Keratinocyte (primary cell): Measurements from ENCODE around the gene BLOC1S4. TPM values are rescaled to one million over a fixed set of nuclear protein-coding genes. Genes with fewer than 3 reads are reported as not detected.
"Not testable (repeated sequence)": the region's sequence is repeated elsewhere in the genome, so short reads cannot be mapped to it uniquely, and the experiment has no call there.

ENCODE experiments used
- DNase-seq: peaks from one replicate; pipeline ENCODE4 v3.0.0-alpha.2; 2011; ENCODE audit warnings: low read depth, missing footprints, low spot score
- FAIRE-seq: peaks from 2 replicates; lab custom pipeline; 2011; peaks lifted over from hg19 to GRCh38; lab: Jason Lieb, UNC
- H2AFZ ChIP-seq: 2 replicates; pipeline ENCODE4 v1.6.0; 2012; ENCODE audit warnings: low read length, control low read depth, inconsistent platforms; ENCODE audit not compliant: control insufficient read depth
- H3K27ac ChIP-seq: 2 replicates; pipeline ENCODE4 v1.5.1; 2011; ENCODE audit warnings: low read length; ENCODE audit not compliant: control insufficient read depth, insufficient read depth
- H3K27me3 ChIP-seq: 3 replicates; pipeline ENCODE4 v1.6.0; 2011; ENCODE audit warnings: low read length; ENCODE audit not compliant: control insufficient read depth, insufficient read depth; ENCODE audit errors: extremely low read depth
- H3K36me3 ChIP-seq, 2 experiments: 2 replicates in 1 of 2; 3 replicates in 1 of 2; pipeline ENCODE4 v1.5.1; 2011; ENCODE audit warnings: low read length in 2 of 2, mild to moderate bottlenecking in 1 of 2; ENCODE audit not compliant: control insufficient read depth in 2 of 2, insufficient read depth in 2 of 2; ENCODE audit errors: extremely low read depth in 1 of 2
- H3K4me1 ChIP-seq: 3 replicates; pipeline ENCODE4 v1.5.1; 2011; ENCODE audit warnings: low read length; ENCODE audit not compliant: control insufficient read depth, insufficient read depth; ENCODE audit errors: extremely low read depth
- H3K4me2 ChIP-seq: 3 replicates; pipeline ENCODE4 v1.6.0; 2011; ENCODE audit warnings: low read depth, low read length; ENCODE audit not compliant: control insufficient read depth, insufficient read depth; ENCODE audit errors: extremely low read depth
- H3K4me3 ChIP-seq, 3 experiments: fragments of 200-600 bp in 1 of 3; sonication (generic) in 1 of 3; 2 replicates in 2 of 3; 3 replicates in 1 of 3; pipeline ENCODE4 v1.5.1; 2011 to 2016; ENCODE audit warnings: low read length in 3 of 3, mild to moderate bottlenecking in 3 of 3, control low read depth in 2 of 3, inconsistent platforms in 1 of 3, low read depth in 1 of 3, mixed read lengths in 1 of 3, mixed run types in 1 of 3, moderate library complexity in 1 of 3; ENCODE audit not compliant: control insufficient read depth in 2 of 3, insufficient read depth in 2 of 3; ENCODE audit errors: extremely low read depth in 1 of 3
- H3K79me2 ChIP-seq: 2 replicates; pipeline ENCODE4 v1.6.0; 2012; ENCODE audit warnings: low read length; ENCODE audit not compliant: control insufficient read depth, insufficient read depth
- H3K9ac ChIP-seq: 3 replicates; pipeline ENCODE4 v1.6.0; 2011; ENCODE audit warnings: low read length; ENCODE audit not compliant: control insufficient read depth, insufficient read depth; ENCODE audit errors: extremely low read depth
- H3K9me1 ChIP-seq: 3 replicates; pipeline ENCODE4 v1.6.0; 2011; ENCODE audit warnings: low read length; ENCODE audit not compliant: control insufficient read depth, insufficient read depth; ENCODE audit errors: extremely low read depth
- H3K9me3 ChIP-seq: 2 replicates; pipeline ENCODE4 v1.5.1; 2012; ENCODE audit warnings: low read depth, low read length; ENCODE audit not compliant: control insufficient read depth
- H4K20me1 ChIP-seq: 3 replicates; pipeline ENCODE4 v1.6.0; 2011; ENCODE audit warnings: low read length; ENCODE audit not compliant: control insufficient read depth, insufficient read depth; ENCODE audit errors: extremely low read depth
- CTCF ChIP-seq, 3 experiments: IDR thresholded peaks in 1 of 3; conservative IDR thresholded peaks in 1 of 3; optimal IDR thresholded peaks in 1 of 3; 2 replicates in 2 of 3; 3 replicates in 1 of 3; pipeline versions ENCODE3 to v1.5.1; 2011; ENCODE audit warnings: low read length in 3 of 3, mild to moderate bottlenecking in 3 of 3, moderate library complexity in 2 of 3, control low read depth in 1 of 3, inconsistent platforms in 1 of 3; ENCODE audit not compliant: insufficient read depth in 2 of 3; ENCODE audit errors: extremely low read depth in 1 of 3
- EZH2 ChIP-seq: IDR thresholded peaks from one replicate; pipeline ENCODE4 v1.6.1; 2012; ENCODE audit warnings: inconsistent platforms, mild to moderate bottlenecking, low read length, moderate library complexity
- dilution Hi-C: fragments of 300-500 bp; cut with MboI; formaldehyde crosslinking; loops from one replicate; pipeline ENCODE4 v1.7.0; 2020; ENCODE audit warnings: low sequenced_read_pairs; ENCODE audit not compliant: extremely low pct_ligation_motif_present
- polyA plus RNA-seq, 5 experiments: library from polyadenylated mRNA; depleted of rRNA in 3 of 5; stranded (reverse) in 3 of 5; stranded (forward) in 1 of 5; unstranded in 1 of 5; fragments of >200 nt; gene quantifications; 1 replicate in 1 of 5; 2 replicates in 3 of 5; 3 replicates in 1 of 5; pipeline versions ENCODE4 v1.2.1 to v1.2.3, GENCODE V29; 2011 to 2012; ENCODE audit warnings: missing spikeins in 2 of 5, low read depth in 1 of 5, low replicate concordance in 1 of 5

The BLOC1S4 gene
- polyA plus RNA-seq, 1 donor (not counting 4 experiments of a cell fraction or from before 2014, with no cell fraction given): 11.7 TPM

GRCh38 chr4:6754481-6755087 lies 38.6 kb downstream of the BLOC1S4 start:
- no peak overlapping the region for H3K4me3 ChIP-seq
- TF ChIP-seq CTCF (optimal IDR thresholded peaks at IDR 0.05 in 1 of 3, IDR thresholded peaks at IDR 0.05 in 1 of 3, conservative IDR thresholded peaks at IDR 0.05 in 1 of 3; ENCODE audit: extremely low read depth in 1 of 3, insufficient read depth in 2 of 3, low read length in 3 of 3) (no peak), EZH2 (no peak)
- no peaks in the 10 kb centered on the region for H4K20me1 ChIP-seq
- FAIRE-seq (no peak), DNase-seq (no peak)
- H3K27ac ChIP-seq: no peak overlapping the region
- H3K27me3 ChIP-seq: no peaks in the 10 kb centered on the region
- no peaks in the 10 kb centered on the region for H3K9me1 ChIP-seq
- H2AFZ ChIP-seq: no peak overlapping the region
- H3K79me2 ChIP-seq: no peaks in the 10 kb centered on the region
- H3K4me1 ChIP-seq: peaks cover 9% of the 10 kb centered on the region
- H3K9ac ChIP-seq: no peak overlapping the region
- dilution Hi-C loops: no loop called here
- H3K36me3 ChIP-seq: no peaks in the 10 kb centered on the region
- no peaks in the 10 kb centered on the region for H3K9me3 ChIP-seq
- no peak overlapping the region for H3K4me2 ChIP-seq

GRCh38 chr4:6755088-6755753 lies 39.2 kb downstream of the BLOC1S4 start:
- no peak overlapping the region for H3K9ac ChIP-seq
- H3K4me1 ChIP-seq: peaks cover 8% of the 10 kb centered on the region
- no peaks in the 10 kb centered on the region for H4K20me1 ChIP-seq
- no peaks in the 10 kb centered on the region for H3K9me1 ChIP-seq
- TF ChIP-seq CTCF (optimal IDR thresholded peaks at IDR 0.05 in 1 of 3, IDR thresholded peaks at IDR 0.05 in 1 of 3, conservative IDR thresholded peaks at IDR 0.05 in 1 of 3; ENCODE audit: extremely low read depth in 1 of 3, insufficient read depth in 2 of 3, low read length in 3 of 3) (no peak), EZH2 (no peak)
- H2AFZ ChIP-seq: no peak overlapping the region
- no peaks in the 10 kb centered on the region for H3K27me3 ChIP-seq
- no peaks in the 10 kb centered on the region for H3K9me3 ChIP-seq
- no peaks in the 10 kb centered on the region for H3K79me2 ChIP-seq
- dilution Hi-C loops: no loop called here
- H3K4me3 ChIP-seq: no peak overlapping the region
- H3K36me3 ChIP-seq: no peaks in the 10 kb centered on the region
- no peak overlapping the region for H3K4me2 ChIP-seq
- DNase-seq (no peak), FAIRE-seq (no peak)
- no peak overlapping the region for H3K27ac ChIP-seq

GRCh38 chr4:6756345-6756744 lies 40.4 kb downstream of the BLOC1S4 start:
- H3K9ac ChIP-seq, H3K27me3 ChIP-seq, H3K9me1 ChIP-seq, H3K79me2 ChIP-seq, FAIRE-seq, H2AFZ ChIP-seq, H3K9me3 ChIP-seq, H3K4me2 ChIP-seq, H3K27ac ChIP-seq, H3K4me1 ChIP-seq, dilution Hi-C loops, H3K36me3 ChIP-seq, H3K4me3 ChIP-seq, H4K20me1 ChIP-seq, DNase-seq: not testable (repeated sequence)
